Suprapubic skin (tissue), 4 donors: ENCODE measurements around the gene POU2AF1. TPM values are rescaled to one million over a fixed set of nuclear protein-coding genes. Genes with fewer than 3 reads are reported as not detected.

Experiments used
- DNase-seq, 2 donors: peaks; one replicate each; pipeline ENCODE4 v3.0.0-alpha.2; 2019; ENCODE audit warnings: low spot score in 2 of 2
- H3K27ac ChIP-seq: fragments of 200-600 bp; sonication (generic); one replicate; pipeline ENCODE4 v1.5.1; 2019
- H3K27me3 ChIP-seq: fragments of 200-600 bp; sonication (generic); one replicate; pipeline ENCODE4 v1.5.1; 2019
- H3K36me3 ChIP-seq: fragments of 200-600 bp; sonication (generic); one replicate; pipeline ENCODE4 v1.5.1; 2019
- H3K4me1 ChIP-seq: fragments of 200-600 bp; sonication (generic); one replicate; pipeline ENCODE4 v1.5.1; 2019
- H3K4me3 ChIP-seq: fragments of 200-600 bp; sonication (generic); one replicate; pipeline ENCODE4 v1.5.1; 2019; ENCODE audit warnings: mild to moderate bottlenecking
- H3K9me3 ChIP-seq: fragments of 200-600 bp; sonication (generic); one replicate; pipeline ENCODE4 v1.5.1; 2019
- EP300 ChIP-seq: sonication (generic); formaldehyde crosslinking; IDR thresholded peaks from one replicate; pipeline ENCODE4 v1.6.1; 2017; ENCODE audit warnings: antibody characterized with exemption
- POLR2A ChIP-seq, 2 donors: fragments of 450-650 bp; IDR thresholded peaks; one replicate each; pipeline ENCODE4 v1.6.1; 2017; ENCODE audit warnings: antibody characterized with exemption in 2 of 2, mild to moderate bottlenecking in 2 of 2, moderate library complexity in 2 of 2
- POLR2AphosphoS5 ChIP-seq, 3 donors: sonication (generic); formaldehyde crosslinking; IDR thresholded peaks; one replicate each; pipeline ENCODE4 v1.6.1; 2017; ENCODE audit warnings: antibody characterized with exemption in 3 of 3
- WGBS: methylation state at CpG from one replicate; pipeline ENCODE4 v1.1.5; 2018; 5-methylcytosine and 5-hydroxymethylcytosine counted together
- total RNA-seq, 4 donors: library from RNA; depleted of rRNA; stranded (reverse); fragments of >200 nt; gene quantifications; one replicate each; pipeline ENCODE4 v1.1.0, GENCODE V29; 2016
- TF ChIP-seq, protein P1 (sequence below), 2 donors: fragments of 200-600 bp in 1 of 2; fragments of 450-650 bp in 1 of 2; sonication (generic) in 1 of 2; IDR thresholded peaks; one replicate each; pipeline ENCODE4 v1.5.1; 2016 to 2019; ENCODE audit warnings: antibody characterized with exemption in 2 of 2, mild to moderate bottlenecking in 1 of 2, moderate library complexity in 1 of 2

POU2AF1 gene
- total RNA-seq, 4 donors from 2014 or later = not detected

DNA sequence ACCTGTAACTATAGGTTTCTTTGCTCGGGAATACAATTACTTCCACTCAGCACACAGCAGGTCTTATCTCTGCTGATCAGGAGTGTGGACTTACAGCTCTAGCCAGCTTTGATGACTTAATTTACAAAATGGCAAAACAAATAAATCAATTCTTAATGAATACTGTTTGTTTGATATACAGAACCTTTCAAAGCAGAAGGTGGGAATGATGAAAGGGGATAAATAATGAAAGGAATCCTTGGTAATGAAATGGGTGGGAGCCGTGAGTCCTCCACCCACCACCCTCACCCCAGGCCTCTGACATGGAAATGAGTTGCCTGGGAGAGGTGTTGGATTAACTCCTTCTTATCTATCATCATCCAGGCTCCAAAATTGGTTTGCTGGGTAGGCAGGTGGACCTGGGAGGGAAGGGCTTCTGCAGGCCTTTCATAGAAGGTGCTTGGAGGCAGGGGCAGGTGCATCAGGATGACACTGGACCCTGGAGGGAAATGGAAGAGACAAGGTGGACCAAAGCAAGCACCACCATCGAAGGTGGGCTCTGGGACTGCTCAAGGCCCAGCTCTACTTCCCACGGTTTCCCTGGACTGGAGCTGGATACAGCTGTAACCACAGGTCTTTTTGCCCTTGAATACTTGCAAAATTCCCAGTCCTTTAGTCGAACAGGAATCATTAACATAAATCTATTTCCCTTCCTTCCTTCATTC lies 23.0 kb downstream of the POU2AF1 start:
- 82% methylated on average over 5 of the region's 5 CpGs for WGBS
- peaks cover 6% of the 10 kb centered on the region for H3K4me1 ChIP-seq
- no peak for TF ChIP-seq POLR2AphosphoS5 (IDR thresholded peaks at IDR 0.05)
- no peak for TF ChIP-seq POLR2A (IDR thresholded peaks at IDR 0.05)
- TF ChIP-seq, protein P1, sequence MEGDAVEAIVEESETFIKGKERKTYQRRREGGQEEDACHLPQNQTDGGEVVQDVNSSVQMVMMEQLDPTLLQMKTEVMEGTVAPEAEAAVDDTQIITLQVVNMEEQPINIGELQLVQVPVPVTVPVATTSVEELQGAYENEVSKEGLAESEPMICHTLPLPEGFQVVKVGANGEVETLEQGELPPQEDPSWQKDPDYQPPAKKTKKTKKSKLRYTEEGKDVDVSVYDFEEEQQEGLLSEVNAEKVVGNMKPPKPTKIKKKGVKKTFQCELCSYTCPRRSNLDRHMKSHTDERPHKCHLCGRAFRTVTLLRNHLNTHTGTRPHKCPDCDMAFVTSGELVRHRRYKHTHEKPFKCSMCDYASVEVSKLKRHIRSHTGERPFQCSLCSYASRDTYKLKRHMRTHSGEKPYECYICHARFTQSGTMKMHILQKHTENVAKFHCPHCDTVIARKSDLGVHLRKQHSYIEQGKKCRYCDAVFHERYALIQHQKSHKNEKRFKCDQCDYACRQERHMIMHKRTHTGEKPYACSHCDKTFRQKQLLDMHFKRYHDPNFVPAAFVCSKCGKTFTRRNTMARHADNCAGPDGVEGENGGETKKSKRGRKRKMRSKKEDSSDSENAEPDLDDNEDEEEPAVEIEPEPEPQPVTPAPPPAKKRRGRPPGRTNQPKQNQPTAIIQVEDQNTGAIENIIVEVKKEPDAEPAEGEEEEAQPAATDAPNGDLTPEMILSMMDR (IDR thresholded peaks at IDR 0.05) = no peak
- TF ChIP-seq EP300 = no peak

DNA sequence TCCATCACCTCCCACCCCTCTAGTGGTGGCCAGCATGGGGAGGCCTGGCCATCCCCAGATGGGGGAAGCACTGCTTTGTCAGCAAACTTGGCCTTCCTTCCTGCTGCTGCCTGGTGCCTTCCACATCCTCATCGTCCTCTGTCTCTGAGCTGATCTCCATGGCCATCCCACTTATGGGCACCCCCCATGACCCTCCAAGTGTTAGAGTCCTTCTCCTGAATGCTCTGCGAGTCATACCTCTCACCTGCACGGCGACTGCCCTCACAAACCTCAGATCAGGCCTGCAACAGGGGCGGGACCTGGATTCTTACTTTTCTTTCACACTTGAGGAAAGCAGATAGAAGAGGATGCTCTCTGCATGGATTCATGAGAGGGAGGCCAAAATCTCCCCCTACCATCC lies 24.0 kb downstream of the POU2AF1 start:
- no peaks in the 10 kb centered on the region for H3K36me3 ChIP-seq
- no peak overlapping the region for H3K27ac ChIP-seq
- no peak for DNase-seq
- H3K9me3 ChIP-seq = no peaks in the 10 kb centered on the region
- no peak overlapping the region for H3K4me3 ChIP-seq
- no peaks in the 10 kb centered on the region for H3K27me3 ChIP-seq
- no peak for TF ChIP-seq POLR2A (IDR thresholded peaks at IDR 0.05)
- TF ChIP-seq, protein P1 (IDR thresholded peaks at IDR 0.05) = no peak
- TF ChIP-seq EP300 = no peak
- TF ChIP-seq POLR2AphosphoS5 (IDR thresholded peaks at IDR 0.05) = no peak
- H3K4me1 ChIP-seq = peaks cover 6% of the 10 kb centered on the region
- 93% methylated on average over 5 of the region's 5 CpGs for WGBS

More for the DNA sequence above, 23.0 kb downstream of the POU2AF1 start:
- no peak for DNase-seq
- Histone ChIP-seq H3K9me3 (no peaks in the 10 kb centered on the region), H3K27ac (no peak overlapping the region), H3K36me3 (no peaks in the 10 kb centered on the region), H3K4me3 (no peak overlapping the region), H3K27me3 (no peaks in the 10 kb centered on the region)

DNA sequence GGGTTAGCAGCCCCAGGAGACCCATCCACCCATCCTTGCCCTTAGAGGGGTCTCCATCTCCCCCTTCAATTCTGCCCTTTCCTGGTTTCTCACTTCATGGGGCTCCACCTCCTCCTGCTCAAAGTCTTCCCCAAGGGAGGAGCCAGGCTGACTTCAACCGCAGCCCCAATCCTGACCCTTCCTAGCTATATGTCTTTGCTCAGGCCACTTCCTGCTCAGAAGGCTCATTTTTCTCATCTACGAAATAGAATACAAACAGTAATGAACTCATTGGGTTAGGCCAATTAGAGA lies 24.5 kb downstream of the POU2AF1 start:
- 91% methylated on average over 2 of the region's 2 CpGs for WGBS
- no peaks in the 10 kb centered on the region for H3K27me3 ChIP-seq
- H3K36me3 ChIP-seq = no peaks in the 10 kb centered on the region
- H3K4me1 ChIP-seq = peaks cover 6% of the 10 kb centered on the region
- TF ChIP-seq POLR2AphosphoS5 (IDR thresholded peaks at IDR 0.05) (no peak), EP300 (no peak), POLR2A (IDR thresholded peaks at IDR 0.05) (no peak)
- TF ChIP-seq, protein P1 (IDR thresholded peaks at IDR 0.05) = no peak
- H3K27ac ChIP-seq = no peak overlapping the region
- DNase-seq = no peak
- no peak overlapping the region for H3K4me3 ChIP-seq
- H3K9me3 ChIP-seq = no peaks in the 10 kb centered on the region

DNA sequence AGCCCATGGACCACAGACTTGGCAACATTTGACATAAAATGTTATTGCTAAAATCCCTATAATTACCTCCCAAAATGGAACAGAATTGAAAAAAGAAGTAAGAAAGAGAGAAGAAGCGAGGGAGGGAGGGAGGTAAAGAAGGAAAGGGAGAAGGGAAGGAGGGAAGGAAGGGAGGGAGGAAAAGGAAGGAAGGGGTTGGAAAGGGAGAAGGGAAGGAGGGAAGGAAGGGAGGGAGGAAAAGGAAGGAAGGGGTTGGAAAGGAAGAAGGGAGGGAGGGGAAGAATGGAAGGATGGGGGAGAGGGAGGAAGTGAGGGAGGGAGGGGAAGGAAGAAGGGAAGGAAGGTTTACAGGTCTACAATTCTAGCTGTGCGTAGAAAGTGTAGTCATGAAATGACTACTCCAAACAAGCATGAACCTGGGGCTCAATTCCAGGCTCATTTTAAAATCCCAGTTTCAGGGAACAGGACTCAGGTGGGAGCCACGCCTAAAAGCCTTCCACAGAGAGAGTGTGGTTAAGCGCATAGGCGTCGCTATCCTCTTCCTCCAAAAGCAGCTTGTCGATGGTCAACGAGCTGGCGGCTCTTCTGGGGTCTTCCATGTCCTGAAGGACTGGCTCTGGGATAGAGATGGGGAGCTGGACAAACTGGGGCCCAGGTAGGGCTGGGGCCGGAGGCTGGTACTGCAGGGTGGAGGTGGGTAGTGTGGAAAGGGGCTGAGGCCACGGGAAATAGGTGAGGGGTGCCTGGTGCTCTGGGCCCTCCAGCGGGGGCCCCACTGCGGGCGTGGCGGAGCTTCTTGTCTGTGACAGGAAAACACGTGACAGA lies 25.1 kb downstream of the POU2AF1 start:
- Histone ChIP-seq H3K36me3 (no peaks in the 10 kb centered on the region), H3K27me3 (no peaks in the 10 kb centered on the region), H3K9me3 (no peaks in the 10 kb centered on the region), H3K27ac (peak overlapping the region; percentile 44), H3K4me1 (peaks cover 6% of the 10 kb centered on the region), H3K4me3 (no peak overlapping the region)
- TF ChIP-seq, protein P1 (IDR thresholded peaks at IDR 0.05) = no peak
- no peak for TF ChIP-seq EP300
- TF ChIP-seq POLR2AphosphoS5 (IDR thresholded peaks at IDR 0.05) = no peak
- no peak for TF ChIP-seq POLR2A (IDR thresholded peaks at IDR 0.05)
- 88% methylated on average over 16 of the region's 16 CpGs for whole genome bisulfite sequencing
- DNase-seq = no peak
